Endothelial cell of umbilical vein (primary cell): Measurements from ENCODE around the gene DIS3L2.

Experiments used
- EZH2 ChIP-seq: IDR thresholded peaks from 2 replicates; pipeline ENCODE4 v1.6.1; 2012; ENCODE audit warnings: borderline replicate concordance, low read depth, mild to moderate bottlenecking, moderate library complexity, low read length, inconsistent platforms; ENCODE audit not compliant: severe bottlenecking
- GATA2 ChIP-seq: IDR thresholded peaks from 2 replicates; pipeline ENCODE4 v1.7.0; 2011; ENCODE audit warnings: low read depth, mild to moderate bottlenecking, moderate library complexity, mixed read lengths, low read length; ENCODE audit not compliant: insufficient read length, insufficient read depth
- JUN ChIP-seq: IDR thresholded peaks from 2 replicates; pipeline ENCODE4 v1.6.1; 2011; ENCODE audit warnings: borderline replicate concordance, low read depth; ENCODE audit not compliant: insufficient read length, insufficient read depth
- POLR2A ChIP-seq: IDR thresholded peaks from 2 replicates; pipeline ENCODE4 v1.6.1; 2012; ENCODE audit warnings: low read depth, mild to moderate bottlenecking, control low read depth, low read length
- TF ChIP-seq, protein P1 (sequence below), 2 donors: IDR thresholded peaks; 1 replicate in 1 of 2; 2 replicates in 1 of 2; pipeline ENCODE4 v1.5.1; 2011; ENCODE audit warnings: low read length in 2 of 2, mild to moderate bottlenecking in 2 of 2, moderate library complexity in 2 of 2, control low read depth in 1 of 2, inconsistent platforms in 1 of 2, low read depth in 1 of 2; ENCODE audit not compliant: insufficient read depth in 1 of 2; ENCODE audit errors: extremely low read depth in 1 of 2
- TF ChIP-seq, protein P2 (sequence below): IDR thresholded peaks from 2 replicates; pipeline ENCODE4 v1.6.1; 2011; ENCODE audit not compliant: insufficient read depth, insufficient read length

DNA sequence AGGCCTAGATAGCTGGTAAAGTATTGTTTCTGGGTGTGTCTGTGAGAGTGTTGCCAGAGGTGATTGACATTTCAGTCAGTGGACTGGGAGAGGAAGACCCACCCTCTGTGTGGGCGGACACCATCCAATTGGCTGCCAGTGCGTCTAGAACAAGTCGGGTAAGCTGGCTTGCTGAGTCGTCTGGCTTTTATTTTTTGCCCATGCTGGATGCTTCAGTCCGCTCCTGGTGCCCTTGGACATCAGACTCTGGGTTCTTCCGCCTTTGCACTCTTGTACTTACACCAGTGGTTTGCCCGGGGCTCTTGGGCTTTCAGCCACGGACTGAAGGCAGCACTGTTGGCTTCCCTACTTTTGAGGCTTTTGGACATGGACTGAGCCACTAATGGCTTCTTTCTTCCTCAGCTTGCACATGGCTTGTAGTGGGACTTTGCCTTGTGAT, 24.3 kb downstream of the DIS3L2 start:
- TF ChIP-seq POLR2A (no peak), GATA2 (no peak), EZH2 (no peak), JUN (no peak)
- TF ChIP-seq, protein P1, sequence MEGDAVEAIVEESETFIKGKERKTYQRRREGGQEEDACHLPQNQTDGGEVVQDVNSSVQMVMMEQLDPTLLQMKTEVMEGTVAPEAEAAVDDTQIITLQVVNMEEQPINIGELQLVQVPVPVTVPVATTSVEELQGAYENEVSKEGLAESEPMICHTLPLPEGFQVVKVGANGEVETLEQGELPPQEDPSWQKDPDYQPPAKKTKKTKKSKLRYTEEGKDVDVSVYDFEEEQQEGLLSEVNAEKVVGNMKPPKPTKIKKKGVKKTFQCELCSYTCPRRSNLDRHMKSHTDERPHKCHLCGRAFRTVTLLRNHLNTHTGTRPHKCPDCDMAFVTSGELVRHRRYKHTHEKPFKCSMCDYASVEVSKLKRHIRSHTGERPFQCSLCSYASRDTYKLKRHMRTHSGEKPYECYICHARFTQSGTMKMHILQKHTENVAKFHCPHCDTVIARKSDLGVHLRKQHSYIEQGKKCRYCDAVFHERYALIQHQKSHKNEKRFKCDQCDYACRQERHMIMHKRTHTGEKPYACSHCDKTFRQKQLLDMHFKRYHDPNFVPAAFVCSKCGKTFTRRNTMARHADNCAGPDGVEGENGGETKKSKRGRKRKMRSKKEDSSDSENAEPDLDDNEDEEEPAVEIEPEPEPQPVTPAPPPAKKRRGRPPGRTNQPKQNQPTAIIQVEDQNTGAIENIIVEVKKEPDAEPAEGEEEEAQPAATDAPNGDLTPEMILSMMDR (IDR thresholded peaks at IDR 0.05; ENCODE audit: extremely low read depth in 1 of 2, insufficient read depth in 1 of 2, low read depth in 1 of 2, low read length in 2 of 2): no peak
- TF ChIP-seq, protein P2, sequence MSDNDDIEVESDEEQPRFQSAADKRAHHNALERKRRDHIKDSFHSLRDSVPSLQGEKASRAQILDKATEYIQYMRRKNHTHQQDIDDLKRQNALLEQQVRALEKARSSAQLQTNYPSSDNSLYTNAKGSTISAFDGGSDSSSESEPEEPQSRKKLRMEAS: no peak
